Stimulated activated CD4-positive, alpha-beta T cell treated with anti-CD3 and anti-CD28 coated beads, Interleukin-15, amount 100 ng/mL, for 1 hour (primary cell): ENCODE data around the gene MAGIX.
"Not testable (repeated sequence)": the region's sequence is repeated elsewhere in the genome, so short reads cannot be mapped to it uniquely, and the experiment has no call there.

ENCODE experiments used
- DNase-seq, 2 donors: peaks; one replicate each; pipeline ENCODE4 v3.0.0-alpha.2; 2020; ENCODE audit warnings: low read depth in 1 of 2, low spot score in 1 of 2

Gene MAGIX

GRCh38 chrX:49162620-49163019 is at the start of gene MAGIX:
TSS of gene MAGIX (plus strand) at chrX:49162758. CDS start at chrX:49162890, 132 bp downstream.
- no peak for DNase-seq

DNA sequence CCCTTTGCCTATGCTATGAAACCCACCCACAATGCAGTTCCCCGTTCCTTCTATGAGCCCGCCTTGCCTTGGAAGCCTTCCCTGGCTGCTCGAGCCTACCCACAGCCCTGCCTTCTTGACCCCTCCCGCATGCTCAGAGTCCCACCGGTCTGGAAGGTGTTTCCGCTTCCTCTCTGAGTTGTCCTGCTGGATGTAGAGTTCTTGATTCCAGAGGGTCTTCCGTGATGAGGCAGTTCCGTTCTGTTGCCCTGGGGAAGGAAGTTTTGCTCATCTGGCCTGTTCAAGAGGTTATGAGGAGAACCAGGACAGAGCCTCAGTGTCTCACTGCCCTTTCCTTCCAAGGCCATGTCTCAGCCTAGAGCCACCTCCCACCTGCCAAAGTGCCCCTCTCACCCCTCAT is 46.5 kb upstream of the MAGIX start:
- DNase-seq: no peak

GRCh38 chrX:49116716-49117115 is 45.8 kb upstream of the MAGIX start:
- DNase-seq: no peak

GRCh38 chrX:49117581-49117980 is 45.0 kb upstream of the MAGIX start:
- no peak for DNase-seq

GRCh38 chrX:49120091-49120490 is 42.5 kb upstream of the MAGIX start:
- DNase-seq: no peak

DNA sequence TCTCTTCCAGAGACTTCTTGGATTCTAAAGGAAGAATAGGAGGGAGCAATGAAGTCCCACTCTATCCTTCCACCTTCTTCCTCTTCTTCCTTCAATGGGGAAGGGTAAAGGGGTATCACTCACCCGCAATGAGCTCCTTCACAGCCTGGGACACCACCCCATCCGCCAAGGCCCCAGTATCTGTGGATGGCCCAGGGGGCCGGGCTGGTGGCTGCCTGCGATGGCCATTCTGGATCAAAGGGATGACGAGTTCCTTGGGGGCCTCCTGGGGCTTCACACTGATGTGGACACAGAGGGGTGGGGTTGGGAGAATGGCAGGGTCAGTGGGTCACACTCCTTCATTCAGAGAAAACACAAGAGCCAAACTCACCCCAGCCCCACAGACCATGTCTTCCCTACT is 40.1 kb upstream of the MAGIX start:
- DNase-seq: no peak

DNA sequence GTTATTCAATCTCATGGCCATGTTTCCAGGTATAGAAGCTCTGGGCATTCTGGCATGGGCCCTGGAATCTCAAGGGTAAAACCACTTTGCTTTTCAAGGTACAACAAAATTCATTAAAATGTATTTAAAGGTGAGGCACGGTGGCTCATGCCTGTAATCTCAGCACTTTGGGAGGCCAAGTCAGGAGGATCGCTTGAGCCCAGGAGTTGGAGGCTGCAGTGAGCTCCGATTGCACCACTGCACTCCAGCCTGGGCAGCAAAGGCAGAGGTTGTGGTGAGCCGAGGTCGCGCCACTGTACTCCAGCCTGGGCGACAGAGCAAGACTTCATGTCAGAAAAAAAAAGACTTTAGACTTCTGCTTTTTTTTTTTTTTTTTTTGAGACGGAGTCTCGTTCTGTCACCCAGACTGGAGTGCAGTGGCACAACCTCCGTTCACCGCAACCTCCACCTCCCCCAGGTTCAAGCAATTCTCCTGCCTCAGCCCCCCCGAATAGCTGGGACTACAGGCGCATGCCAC is 34.8 kb upstream of the MAGIX start:
- DNase-seq: not testable (repeated sequence)

DNA sequence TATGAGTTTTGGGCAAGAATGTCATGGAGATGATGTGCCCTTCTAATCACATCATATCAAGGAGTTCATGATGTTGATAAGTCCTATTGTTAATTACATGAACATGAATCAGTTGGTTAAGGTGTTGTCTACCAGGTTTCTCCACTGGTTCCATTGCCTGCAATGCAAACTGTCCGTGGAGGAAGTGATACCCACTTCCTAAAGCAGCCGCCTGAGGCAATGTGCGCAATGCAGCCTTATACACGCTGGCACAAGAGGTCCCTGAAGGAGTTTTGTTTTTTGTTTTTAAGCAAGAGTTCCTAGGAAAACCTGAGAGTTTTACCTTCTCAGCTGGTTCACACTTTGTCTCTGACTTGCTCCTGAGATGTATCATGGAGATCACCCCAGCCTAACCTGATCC is 33.1 kb upstream of the MAGIX start:
- no peak for DNase-seq

- not testable (repeated sequence) for DNase-seq
Observed at GRCh38 chrX:49132275-49132674, 30.3 kb upstream of the MAGIX start.

GRCh38 chrX:49133759-49134158 is 28.8 kb upstream of the MAGIX start:
- no peak for DNase-seq

DNA sequence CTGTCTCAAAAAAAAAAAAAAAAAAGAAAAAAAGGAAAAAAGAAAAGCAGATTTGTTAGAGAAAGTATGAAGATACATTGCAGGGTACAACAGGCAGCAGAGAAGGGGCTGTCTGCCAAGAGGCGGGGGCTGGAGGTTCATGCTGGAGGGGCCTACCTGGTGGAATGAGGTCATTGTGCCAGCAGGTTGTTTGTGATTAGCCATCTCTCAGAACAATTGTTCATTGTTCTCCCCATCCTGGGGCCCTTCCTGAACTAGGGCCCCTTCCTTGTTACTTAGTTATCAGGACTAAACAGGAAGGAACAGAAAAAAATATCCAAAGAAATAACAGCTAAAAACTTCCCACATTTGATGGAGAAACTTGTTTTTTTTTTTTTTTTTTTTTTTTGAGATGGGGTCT is 25.1 kb upstream of the MAGIX start:
- no peak for DNase-seq

DNA sequence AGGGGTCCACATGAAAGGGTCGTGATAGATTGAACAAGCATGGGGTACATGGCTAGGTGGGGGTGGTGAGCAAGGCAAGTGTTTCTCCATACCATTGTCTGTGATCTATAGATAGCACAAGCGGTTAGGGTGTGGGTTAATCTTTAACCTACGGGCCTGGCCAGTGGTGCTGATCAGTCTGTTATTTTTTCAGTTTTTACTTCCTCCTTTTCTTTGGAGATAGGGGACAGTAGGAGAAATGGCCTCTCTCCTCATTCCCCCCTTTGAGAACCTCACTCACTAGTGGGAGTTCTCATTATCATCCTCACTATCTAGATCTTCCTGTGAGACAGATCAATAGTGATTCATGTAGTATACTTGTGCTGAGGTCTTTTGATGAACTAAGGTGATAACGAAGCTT is 22.8 kb upstream of the MAGIX start:
- DNase-seq: no peak

GRCh38 chrX:49142264-49142663 is 20.3 kb upstream of the MAGIX start:
- DNase-seq: not testable (repeated sequence)

DNA sequence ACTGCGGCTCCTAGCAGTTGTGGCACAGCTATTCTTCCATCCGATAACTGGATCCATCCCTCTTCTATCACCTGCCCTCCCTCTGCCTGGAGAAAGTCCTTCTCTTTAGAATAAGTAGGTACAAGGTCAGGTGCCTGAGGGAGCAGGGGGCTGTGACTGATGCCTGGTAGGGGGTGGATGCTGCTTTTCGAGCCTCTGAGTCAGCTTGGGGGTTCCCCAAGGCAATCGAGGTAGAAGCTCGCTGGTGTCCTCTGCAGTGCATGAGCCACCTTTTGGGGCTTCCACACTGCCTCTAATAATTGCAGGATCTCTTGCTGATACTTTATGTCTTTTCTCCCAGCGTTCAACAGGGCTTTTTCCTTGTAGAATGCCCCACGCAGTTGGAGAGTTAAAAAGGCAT is 19.4 kb upstream of the MAGIX start:
- DNase-seq: not testable (repeated sequence)

DNA sequence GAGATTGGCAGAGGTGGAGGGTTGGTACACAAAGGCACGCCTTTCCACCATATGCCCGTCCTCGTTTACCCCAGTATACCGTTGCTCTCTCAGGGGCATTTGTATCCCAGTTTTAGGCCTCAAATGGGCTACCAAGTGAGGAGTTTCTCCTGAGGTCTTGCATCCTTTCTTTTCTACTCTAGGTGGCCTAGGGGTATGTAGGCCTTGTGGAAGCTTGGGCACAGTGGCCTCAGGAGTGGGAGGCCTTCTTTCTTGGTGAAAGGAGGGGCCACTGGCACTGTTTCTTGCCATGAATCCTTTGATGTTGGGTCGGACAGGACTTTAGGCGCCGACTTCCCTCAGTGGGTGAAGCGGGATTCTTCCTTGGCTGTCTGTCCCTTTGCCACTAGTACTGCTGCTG is 15.3 kb upstream of the MAGIX start:
- no peak for DNase-seq

DNA sequence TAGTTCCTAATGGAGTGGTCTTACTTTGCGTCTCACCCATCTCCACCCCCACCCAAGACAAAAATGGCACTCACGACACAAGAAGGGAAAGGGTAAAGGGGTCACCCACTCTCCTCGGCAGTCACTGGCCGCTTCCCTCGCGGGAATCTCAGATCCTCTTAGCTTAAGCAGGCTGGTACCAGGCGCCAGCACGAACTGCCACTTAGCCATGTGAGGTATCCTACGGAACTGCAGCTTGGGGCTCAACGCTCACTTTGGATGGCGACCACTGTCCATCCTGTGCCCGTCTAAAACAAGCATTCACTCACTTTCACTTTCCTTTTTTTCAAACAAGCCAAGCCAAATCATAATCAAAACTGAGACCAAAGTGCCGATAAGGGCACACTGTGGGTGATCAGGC is 14.6 kb upstream of the MAGIX start:
- no peak for DNase-seq

DNA sequence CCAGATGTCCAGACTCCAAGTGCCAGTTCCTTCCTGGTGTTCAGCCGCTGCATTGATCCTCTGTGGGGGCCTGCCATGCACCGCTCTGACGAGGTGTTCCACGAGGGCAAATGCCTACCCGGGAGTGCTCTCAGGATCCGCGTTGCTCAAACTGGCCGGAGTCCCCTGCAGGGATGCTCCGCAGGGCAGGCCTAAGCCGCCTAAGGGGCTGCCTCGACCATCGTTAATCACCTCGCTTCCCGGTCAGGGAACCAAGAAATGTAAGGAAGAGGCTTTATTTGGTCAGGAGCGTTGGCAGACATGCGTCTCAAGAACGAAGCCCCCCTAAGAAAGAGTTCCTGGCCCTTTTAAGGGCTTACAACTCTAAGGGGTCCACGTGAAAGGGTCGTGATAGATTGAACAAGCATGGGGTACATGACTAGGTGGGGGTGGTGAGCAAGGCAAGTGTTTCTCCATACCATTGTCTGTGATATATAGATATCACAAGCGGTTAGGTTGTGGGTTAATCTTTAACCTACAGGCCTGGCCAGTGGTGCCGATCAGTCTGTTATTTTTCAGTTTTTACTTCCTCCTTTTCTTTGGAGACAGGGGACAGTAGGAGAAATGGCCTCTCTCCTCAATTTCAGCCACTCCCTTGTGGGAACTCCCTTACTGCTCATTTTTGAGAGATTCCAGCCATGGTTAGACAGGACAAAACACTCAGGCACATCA is 14.0 kb upstream of the MAGIX start:
- not testable (repeated sequence) for DNase-seq

GRCh38 chrX:49149291-49149690 is 13.3 kb upstream of the MAGIX start:
- not testable (repeated sequence) for DNase-seq

GRCh38 chrX:49153467-49153866 is 9.1 kb upstream of the MAGIX start:
- no peak for DNase-seq

DNA sequence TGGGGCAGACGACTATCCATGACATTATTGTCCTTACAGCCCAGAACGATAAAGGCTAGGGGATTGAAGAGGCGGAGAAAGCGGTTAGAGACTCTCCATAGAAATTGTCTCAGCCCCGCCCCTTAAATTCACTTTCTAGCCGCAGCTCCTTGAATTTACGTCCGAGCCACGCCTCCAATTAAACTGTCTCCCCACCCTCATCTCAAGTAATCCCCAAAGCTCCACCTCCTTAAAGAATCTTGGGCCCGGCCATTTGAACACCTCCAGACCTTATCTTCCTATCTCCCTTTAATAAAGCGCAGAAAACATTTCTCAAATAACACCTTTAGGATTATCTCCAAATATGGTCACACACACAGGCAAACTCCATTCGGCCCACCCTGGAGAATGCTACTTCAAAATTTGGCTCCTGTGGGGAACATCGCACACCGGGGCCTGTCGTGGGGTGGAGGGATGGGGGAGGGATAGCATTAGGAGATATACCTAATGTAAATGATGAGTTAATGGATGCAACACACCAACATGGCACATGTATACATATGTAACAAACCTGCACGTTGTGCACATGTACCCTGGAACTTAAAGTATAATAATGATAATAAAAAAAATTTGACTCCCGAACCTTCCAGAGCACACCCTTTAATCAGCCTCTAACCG is 7.2 kb upstream of the MAGIX start:
- no peak for DNase-seq

GRCh38 chrX:49155900-49156837 is 6.4 kb upstream of the MAGIX start:
- peak; percentile 69 to 77 for DNase-seq

GRCh38 chrX:49157194-49157593 is 5.4 kb upstream of the MAGIX start:
- DNase-seq: no peak
